ENCODE measurements around the gene NR4A1. TPM values are rescaled to one million over a fixed set of nuclear protein-coding genes. Genes with fewer than 3 reads are reported as not detected.

Gene NR4A1
- total RNA-seq (100 to 1,000 TPM in 1 of 7 donors, 10 to 100 TPM in 6; 12.0 to 113 (median 58.4) TPM), polyA plus RNA-seq (10 to 100 TPM; 11.8 to 43.5 (median 13.7) TPM)
- long read RNA-seq, donor 1, full-length matches to known transcripts: 52 of 63 reads
- long read RNA-seq, donor 1, partial matches to known transcripts: 11 of 63 reads
- long read RNA-seq, donor 1, other reads (novel, unspliced or antisense): 0 of 63 reads
- long read RNA-seq, donor 2, full-length matches to known transcripts: 28 of 33 reads
- long read RNA-seq, donor 2, partial matches to known transcripts: 5 of 33 reads
- long read RNA-seq, donor 2, other reads (novel, unspliced or antisense): 0 of 33 reads

DNA sequence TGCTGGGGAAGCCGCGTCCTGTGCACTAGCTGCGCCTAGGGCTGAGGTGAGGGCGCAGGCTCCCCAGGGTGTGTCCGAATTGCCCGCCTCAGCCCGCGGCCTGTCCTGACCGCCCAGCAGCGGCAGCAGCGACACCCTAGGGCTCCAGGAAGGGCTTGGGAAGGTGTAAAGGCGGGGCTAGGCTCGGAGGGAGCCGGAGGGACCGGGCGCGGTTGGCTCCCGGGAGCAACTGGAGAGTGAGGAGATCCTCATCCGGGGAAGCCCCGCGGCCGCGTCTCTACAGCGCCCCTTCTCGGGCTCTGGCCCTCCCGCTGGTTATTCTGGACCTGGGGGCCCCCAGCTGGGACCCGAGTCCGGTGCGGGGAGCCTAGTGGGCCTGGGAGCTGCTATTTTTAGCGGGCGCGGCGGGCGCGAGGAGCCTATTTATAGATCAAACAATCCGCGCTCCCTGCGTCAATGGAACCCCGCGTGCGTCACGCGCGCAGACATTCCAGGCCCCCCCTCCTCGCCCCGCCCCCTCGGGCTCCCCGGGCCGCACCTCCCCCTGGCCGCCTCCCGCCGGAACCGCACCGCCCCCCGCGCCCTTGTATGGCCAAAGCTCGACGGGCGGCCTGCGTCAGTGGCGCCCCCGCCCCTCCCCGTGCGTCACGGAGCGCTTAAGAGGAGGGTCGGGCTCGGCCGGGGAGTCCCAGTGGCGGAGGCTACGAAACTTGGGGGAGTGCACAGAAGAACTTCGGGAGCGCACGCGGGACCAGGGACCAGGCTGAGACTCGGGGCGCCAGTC is at the start of gene NR4A1:
TSS of gene NR4A1 (plus strand) at position 685 of the 784 bp plus-strand sequence. CDS start 2,887 bp downstream, outside the sequence.
- peaks cover 0 to 19% (median 9%) of the 10 kb centered on the region in 6 donors for H3K36me3 ChIP-seq
- DNase-seq: peak; percentile 98
- no peaks in the 10 kb centered on the region for H3K9me3 ChIP-seq
- H3K4me1 ChIP-seq: peaks cover 17 to 78% (median 42%) of the 10 kb centered on the region in 6 donors
- H3K27ac ChIP-seq: peak within 1 kb of the TSS; percentile 85 to 94 (median 92)
- 0 to 1% (median 0%) methylated on average over 12 to 77 of the region's 77 CpGs for WGBS, 5 donors
- TF ChIP-seq POLR2AphosphoS5 (IDR thresholded peaks at IDR 0.05): peak; percentile 96 to 99 (median 96)
- TF ChIP-seq POLR2A (IDR thresholded peaks at IDR 0.05): peak in 2 of 3 donors; percentile 68 to 70
- TF ChIP-seq, protein P1, sequence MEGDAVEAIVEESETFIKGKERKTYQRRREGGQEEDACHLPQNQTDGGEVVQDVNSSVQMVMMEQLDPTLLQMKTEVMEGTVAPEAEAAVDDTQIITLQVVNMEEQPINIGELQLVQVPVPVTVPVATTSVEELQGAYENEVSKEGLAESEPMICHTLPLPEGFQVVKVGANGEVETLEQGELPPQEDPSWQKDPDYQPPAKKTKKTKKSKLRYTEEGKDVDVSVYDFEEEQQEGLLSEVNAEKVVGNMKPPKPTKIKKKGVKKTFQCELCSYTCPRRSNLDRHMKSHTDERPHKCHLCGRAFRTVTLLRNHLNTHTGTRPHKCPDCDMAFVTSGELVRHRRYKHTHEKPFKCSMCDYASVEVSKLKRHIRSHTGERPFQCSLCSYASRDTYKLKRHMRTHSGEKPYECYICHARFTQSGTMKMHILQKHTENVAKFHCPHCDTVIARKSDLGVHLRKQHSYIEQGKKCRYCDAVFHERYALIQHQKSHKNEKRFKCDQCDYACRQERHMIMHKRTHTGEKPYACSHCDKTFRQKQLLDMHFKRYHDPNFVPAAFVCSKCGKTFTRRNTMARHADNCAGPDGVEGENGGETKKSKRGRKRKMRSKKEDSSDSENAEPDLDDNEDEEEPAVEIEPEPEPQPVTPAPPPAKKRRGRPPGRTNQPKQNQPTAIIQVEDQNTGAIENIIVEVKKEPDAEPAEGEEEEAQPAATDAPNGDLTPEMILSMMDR (IDR thresholded peaks at IDR 0.05 in 8 of 11, conservative IDR thresholded peaks at IDR 0.05 in 3 of 11): peak in 3 of 11 experiments; percentile 11 to 42 (median 38)
- H3K27me3 ChIP-seq (replicated peaks in 1 of 7): peaks cover 0 to 8% (median 0%) of the 10 kb centered on the region in 7 donors
- intact Hi-C loops (cut with DNase I; ENCODE audit: low total_unique reads): no loop called here
- H3K4me3 ChIP-seq: peak within 1 kb of the TSS; percentile 31 to 79 (median 53)

- 86 to 95% (median 89%) methylated on average over 6 to 8 of the region's 8 CpGs for WGBS, 5 donors
- intact Hi-C loops (cut with DNase I; ENCODE audit: low total_unique reads): no loop called here
- H3K4me3 ChIP-seq: no peak overlapping the region
- H3K9me3 ChIP-seq: no peaks in the 10 kb centered on the region
- H3K36me3 ChIP-seq: peaks cover 0 to 27% (median 0%) of the 10 kb centered on the region in 6 donors
- H3K4me1 ChIP-seq: peaks cover 13 to 43% (median 33%) of the 10 kb centered on the region in 6 donors
- no peak overlapping the region for H3K27ac ChIP-seq
- TF ChIP-seq, protein P1 (IDR thresholded peaks at IDR 0.05 in 8 of 11, conservative IDR thresholded peaks at IDR 0.05 in 3 of 11): no peak
- peak in 1 of 3 donors; percentile 12 for TF ChIP-seq POLR2AphosphoS5 (IDR thresholded peaks at IDR 0.05)
- peaks cover 0 to 28% (median 5%) of the 10 kb centered on the region in 7 donors for H3K27me3 ChIP-seq (replicated peaks in 1 of 7)
- no peak for DNase-seq
These were observed 48.2 kb upstream of the NR4A1 start for GRCh38 chr12:52003016-52003550.

DNA sequence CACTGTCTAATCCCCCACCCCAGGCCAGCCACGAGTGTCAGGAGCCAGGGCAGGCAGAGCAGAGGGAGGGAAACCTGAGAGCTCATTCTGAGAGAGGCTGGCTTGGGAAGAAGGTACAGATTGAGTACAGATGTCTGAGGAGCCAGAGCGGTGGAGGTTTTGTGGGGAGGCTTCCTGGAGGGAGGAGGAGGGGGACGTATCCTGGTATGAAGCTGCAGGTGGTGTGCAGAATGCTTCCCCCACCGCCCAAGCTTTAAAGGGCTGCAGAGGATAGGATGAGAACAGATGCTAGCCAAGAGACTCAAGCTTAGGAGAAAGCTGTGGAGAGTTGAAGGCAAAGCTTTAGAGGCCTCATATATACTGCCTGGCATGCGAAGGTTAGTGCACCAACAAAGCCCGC is 47.7 kb upstream of the NR4A1 start:
- peaks cover 0 to 28% (median 5%) of the 10 kb centered on the region in 7 donors for H3K27me3 ChIP-seq (replicated peaks in 1 of 7)
- 58 to 71% (median 65%) methylated on average over 6 of the region's 6 CpGs for WGBS, 5 donors
- intact Hi-C loops (cut with DNase I; ENCODE audit: low total_unique reads): no loop called here
- peaks cover 13 to 48% (median 38%) of the 10 kb centered on the region in 6 donors for H3K4me1 ChIP-seq
- peaks cover 0 to 23% (median 0%) of the 10 kb centered on the region in 6 donors for H3K36me3 ChIP-seq
- no peaks in the 10 kb centered on the region for H3K9me3 ChIP-seq
- no peak for DNase-seq
- TF ChIP-seq POLR2AphosphoS5 (IDR thresholded peaks at IDR 0.05) (no peak), POLR2A (IDR thresholded peaks at IDR 0.05) (no peak)
- TF ChIP-seq, protein P1 (IDR thresholded peaks at IDR 0.05 in 8 of 11, conservative IDR thresholded peaks at IDR 0.05 in 3 of 11): no peak
- H3K4me3 ChIP-seq: no peak overlapping the region
- no peak overlapping the region for H3K27ac ChIP-seq
